ENCODE data around the gene COPZ2.

Gene COPZ2

DNA sequence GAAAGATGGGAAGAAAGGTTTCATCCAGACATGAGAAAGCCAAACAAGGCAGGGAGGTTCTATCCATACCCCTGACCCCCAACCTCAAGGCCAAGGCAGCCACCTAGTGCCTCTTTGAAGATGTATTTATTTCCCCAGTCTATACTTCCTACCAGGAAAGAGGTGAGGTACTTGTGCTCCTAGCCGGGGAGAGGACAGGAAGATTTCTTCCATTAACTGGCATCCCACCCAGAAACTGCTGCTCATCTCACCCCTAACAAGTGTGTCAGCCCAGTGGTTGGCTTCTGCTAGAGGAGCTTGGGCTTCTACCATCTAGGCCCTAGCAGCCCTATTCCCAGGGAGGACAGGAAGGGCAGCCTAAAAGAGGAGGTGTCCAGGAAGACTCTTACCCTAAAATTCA lies 8.9 kb downstream of the COPZ2 start:
- H3K27ac ChIP-seq (ENCODE audit: low read depth, low read length, severe bottlenecking), result no peak overlapping the region

DNA sequence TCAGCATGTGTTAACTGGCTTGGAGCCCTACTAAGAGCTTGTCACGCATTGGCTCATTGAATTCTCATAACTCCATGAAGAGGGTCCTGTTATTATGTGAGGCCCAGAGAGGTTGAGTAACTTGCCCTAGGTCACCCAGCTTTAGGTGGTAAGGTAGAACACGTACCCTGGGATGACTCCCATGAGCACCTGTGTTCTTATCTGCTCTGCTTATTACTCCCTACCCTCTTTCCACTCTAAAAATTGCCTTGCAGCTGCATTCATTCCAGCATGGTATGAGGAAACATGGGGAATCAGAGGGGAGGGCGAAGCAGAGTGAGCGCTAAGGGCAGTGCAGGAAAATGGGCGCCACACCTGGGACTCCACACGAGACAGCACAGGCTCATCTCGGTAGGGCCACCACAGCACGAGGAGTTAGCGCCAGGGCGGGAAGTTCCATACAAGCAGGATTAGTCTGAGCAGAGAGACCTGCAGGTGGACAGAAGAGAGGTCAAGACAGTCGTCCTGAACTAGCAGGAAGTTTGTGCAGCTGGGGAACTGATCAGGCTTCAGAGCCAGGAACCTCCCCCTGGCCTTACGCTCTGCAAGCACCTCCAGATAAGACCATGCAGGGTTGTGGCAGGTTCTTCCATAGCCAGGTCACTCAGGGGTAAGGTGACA lies 10.1 kb downstream of the COPZ2 start:
- Histone ChIP-seq H3K27ac (ENCODE audit: low read depth, low read length, severe bottlenecking) (no peak overlapping the region), H3K36me3 (ENCODE audit: control insufficient read depth, insufficient read depth, low read length) (no peaks in the 10 kb centered on the region), H3K4me1 (ENCODE audit: control insufficient read depth, insufficient read depth, low read length, poor library complexity, severe bottlenecking) (peaks cover 10% of the 10 kb centered on the region), H3K4me3 (ENCODE audit: extremely low read depth, insufficient read depth, low read length, poor library complexity, severe bottlenecking) (no peak overlapping the region), H3K9me3 (ENCODE audit: control insufficient read depth, low read length) (no peaks in the 10 kb centered on the region)
- WGBS, 2 experiments (ENCODE audit: insufficient coverage in 2 of 2), result 93 to 95% methylated on average over 10 to 11 of the region's 12 CpGs

More for the DNA sequence above, 8.9 kb downstream of the COPZ2 start:
- Histone ChIP-seq H3K4me1 (ENCODE audit: control insufficient read depth, insufficient read depth, low read length, poor library complexity, severe bottlenecking) (peaks cover 10% of the 10 kb centered on the region), H3K4me3 (ENCODE audit: extremely low read depth, insufficient read depth, low read length, poor library complexity, severe bottlenecking) (no peak overlapping the region), H3K9me3 (ENCODE audit: control insufficient read depth, low read length) (no peaks in the 10 kb centered on the region), H3K36me3 (ENCODE audit: control insufficient read depth, insufficient read depth, low read length) (no peaks in the 10 kb centered on the region)
- no CpG with 5 or more reads among the region's 1 CpG for WGBS, 2 experiments (ENCODE audit: insufficient coverage in 2 of 2)

DNA sequence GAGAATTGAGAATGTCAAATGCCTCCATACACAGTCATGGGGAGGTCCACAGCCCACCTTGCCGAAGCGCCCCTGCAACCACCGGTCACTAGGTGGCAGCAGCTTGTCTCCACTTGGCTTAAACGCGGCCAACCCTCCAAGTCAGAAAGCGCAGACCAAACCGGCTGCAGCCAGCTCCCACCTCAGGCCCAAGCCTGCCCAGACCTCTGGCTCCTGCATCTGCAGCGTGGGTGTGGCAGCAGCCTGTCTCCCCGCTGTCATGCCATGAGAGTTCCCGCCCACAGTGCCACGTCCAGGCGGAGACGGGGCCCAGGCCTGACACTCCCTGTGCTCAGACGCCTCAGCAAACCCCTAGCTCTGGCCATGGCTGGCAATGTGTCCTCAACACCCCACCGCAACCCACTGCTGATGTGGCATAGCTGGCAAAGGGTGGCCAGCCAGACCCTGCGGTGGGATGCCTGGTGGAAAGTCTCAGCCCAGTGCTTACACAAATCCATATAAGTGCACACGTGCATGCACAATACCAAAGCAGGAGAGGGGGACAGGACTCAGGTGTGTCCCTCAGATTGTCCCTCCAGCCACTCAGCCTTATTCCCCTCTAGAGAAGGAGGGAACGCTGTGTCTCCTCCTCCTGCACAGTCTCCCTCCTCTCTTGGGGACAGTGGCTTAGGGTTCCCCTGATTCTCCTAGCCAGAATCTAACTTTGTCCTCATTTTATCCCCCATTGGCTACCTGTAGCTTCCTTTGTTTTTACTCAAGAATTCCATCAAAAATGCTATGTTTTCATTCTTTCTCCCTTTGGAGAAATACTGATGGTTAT lies 10.9 kb downstream of the COPZ2 start:
- H3K27ac ChIP-seq (ENCODE audit: low read depth, low read length, severe bottlenecking), result no peak overlapping the region
- no peaks in the 10 kb centered on the region for H3K9me3 ChIP-seq (ENCODE audit: control insufficient read depth, low read length)
- H3K4me3 ChIP-seq (ENCODE audit: extremely low read depth, insufficient read depth, low read length, poor library complexity, severe bottlenecking), result no peak overlapping the region
- WGBS, 2 experiments (ENCODE audit: insufficient coverage in 2 of 2), result 13 to 16% methylated on average over 16 of the region's 18 CpGs
- no peaks in the 10 kb centered on the region for H3K36me3 ChIP-seq (ENCODE audit: control insufficient read depth, insufficient read depth, low read length)
- peaks cover 10% of the 10 kb centered on the region for H3K4me1 ChIP-seq (ENCODE audit: control insufficient read depth, insufficient read depth, low read length, poor library complexity, severe bottlenecking)

DNA sequence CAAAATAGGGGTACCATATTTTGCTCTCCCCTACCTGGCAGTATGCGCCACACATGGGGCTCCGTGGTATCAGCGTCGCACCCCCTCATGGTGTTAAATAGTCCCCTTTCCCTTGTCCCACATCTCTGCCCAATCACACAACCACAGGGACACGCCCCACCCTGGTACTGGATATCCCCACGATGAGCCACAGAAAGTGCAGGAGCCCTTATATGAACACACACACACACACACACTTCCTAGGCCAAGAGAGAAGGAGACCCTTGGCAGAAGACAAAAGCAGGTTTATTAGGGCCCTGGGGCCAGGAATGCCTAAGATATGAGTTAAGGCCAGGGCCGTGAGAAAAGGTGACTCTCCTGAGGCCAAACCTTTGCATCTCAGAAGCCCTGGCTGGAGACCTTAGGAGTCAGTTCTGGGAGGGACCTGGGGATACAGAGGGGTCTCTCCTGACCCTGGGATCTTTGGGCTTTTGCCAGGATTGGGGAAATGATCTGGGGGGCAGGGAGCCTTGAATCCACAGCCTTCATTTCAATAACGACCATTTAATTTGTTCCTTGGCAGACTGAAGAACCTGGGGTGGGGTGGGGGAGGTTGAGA lies 11.6 kb downstream of the COPZ2 start:
- Histone ChIP-seq H3K36me3 (ENCODE audit: control insufficient read depth, insufficient read depth, low read length) (no peaks in the 10 kb centered on the region), H3K9me3 (ENCODE audit: control insufficient read depth, low read length) (no peaks in the 10 kb centered on the region), H3K4me1 (ENCODE audit: control insufficient read depth, insufficient read depth, low read length, poor library complexity, severe bottlenecking) (peaks cover 10% of the 10 kb centered on the region), H3K4me3 (ENCODE audit: extremely low read depth, insufficient read depth, low read length, poor library complexity, severe bottlenecking) (peak overlapping the region; percentile 42), H3K27ac (ENCODE audit: low read depth, low read length, severe bottlenecking) (no peak overlapping the region)
- WGBS, 2 experiments (ENCODE audit: insufficient coverage in 2 of 2), result 59 to 71% methylated on average over 6 to 7 of the region's 8 CpGs

DNA sequence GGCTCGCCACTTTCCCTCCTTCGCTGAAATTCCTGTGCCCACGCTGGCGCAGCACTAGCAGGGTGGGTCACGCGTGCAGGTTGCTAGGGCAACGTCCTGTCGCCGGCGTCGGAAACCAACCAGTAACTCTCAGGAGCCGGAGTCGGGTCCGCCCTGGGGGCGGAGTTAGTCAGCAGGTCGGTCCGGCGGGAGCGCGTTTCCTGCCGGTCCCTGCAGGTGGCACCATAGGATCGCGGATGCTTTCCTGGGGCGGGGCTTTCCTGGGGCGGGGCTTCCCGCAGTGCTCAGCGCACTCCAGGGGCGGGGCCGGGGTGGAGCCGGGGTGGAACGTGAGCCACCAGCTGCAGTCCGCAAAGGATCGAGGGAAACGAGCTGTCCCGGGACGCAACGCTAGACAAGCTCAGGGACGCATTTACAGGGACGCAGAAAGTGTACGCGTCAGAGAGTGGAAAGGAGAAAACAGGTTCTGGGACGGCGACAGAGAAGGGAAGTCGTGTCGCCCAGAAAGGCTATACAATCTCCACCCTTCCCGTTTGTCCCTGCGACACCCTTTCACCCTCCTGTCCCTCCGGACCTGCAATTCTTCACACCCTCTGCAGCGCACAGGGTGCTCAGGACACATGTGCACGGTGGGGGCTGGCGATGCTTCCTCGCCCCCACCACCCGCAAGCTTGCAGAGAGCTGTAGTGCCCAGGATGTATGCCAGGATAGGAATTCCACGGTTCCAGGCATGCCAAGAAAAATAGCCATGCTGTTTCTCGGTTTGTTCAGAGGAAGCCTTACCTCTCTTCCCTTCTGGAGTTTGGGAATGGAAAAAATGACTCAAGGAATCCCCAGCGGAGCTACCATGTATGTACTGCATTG lies 12.3 kb downstream of the COPZ2 start:
- Histone ChIP-seq H3K4me1 (ENCODE audit: control insufficient read depth, insufficient read depth, low read length, poor library complexity, severe bottlenecking) (peaks cover 10% of the 10 kb centered on the region), H3K36me3 (ENCODE audit: control insufficient read depth, insufficient read depth, low read length) (no peaks in the 10 kb centered on the region), H3K9me3 (ENCODE audit: control insufficient read depth, low read length) (no peaks in the 10 kb centered on the region), H3K4me3 (ENCODE audit: extremely low read depth, insufficient read depth, low read length, poor library complexity, severe bottlenecking) (peak overlapping the region; percentile 42), H3K27ac (ENCODE audit: low read depth, low read length, severe bottlenecking) (peak overlapping the region; percentile 47)
- WGBS, 2 experiments (ENCODE audit: insufficient coverage in 2 of 2), result 2% methylated on average over 45 to 49 of the region's 56 CpGs

DNA sequence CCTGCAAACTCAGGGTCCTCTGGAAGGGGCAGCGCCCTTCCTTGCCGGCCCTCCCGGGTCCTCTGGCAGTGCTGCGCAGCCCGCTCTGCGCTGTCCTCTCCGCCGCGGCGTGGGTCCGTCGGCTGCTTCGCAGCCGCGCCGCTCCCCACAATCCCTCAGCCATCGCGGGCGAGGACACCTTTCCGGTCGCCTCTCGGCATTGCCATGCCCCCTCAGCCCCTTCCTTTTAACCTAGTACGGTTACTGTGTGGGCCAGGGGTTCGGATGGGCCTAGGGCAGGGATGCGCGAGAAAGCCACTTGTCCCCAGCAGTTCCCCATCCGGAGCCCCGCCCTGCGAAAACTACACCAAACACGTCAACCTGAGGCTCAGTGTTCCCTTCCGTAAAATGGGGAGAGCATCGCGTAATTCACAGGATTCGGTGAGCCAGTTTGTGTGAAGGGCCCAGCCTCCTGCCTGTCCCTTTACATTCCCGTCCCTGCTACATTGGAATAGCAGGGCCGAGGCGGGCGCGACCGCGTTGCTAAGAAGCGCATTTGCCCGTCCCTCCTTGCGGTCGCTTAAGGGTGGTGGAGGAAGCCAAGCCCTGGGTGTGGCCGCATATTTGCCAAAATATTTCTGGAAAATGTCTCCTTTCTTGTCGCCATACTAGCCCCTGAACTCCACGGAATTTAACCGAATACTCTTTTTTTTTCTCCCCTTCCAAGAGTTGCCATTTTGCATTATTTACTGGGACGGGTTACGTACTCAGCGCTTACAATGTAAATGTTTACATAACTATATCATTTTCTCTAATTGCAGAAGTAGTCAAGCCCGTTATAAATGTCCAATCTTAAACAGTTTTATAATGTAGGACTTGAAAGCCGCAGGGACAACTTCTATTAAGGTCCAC lies 13.2 kb downstream of the COPZ2 start:
- H3K4me3 ChIP-seq (ENCODE audit: extremely low read depth, insufficient read depth, low read length, poor library complexity, severe bottlenecking), result peak overlapping the region; percentile 42
- H3K9me3 ChIP-seq (ENCODE audit: control insufficient read depth, low read length), result no peaks in the 10 kb centered on the region
- H3K4me1 ChIP-seq (ENCODE audit: control insufficient read depth, insufficient read depth, low read length, poor library complexity, severe bottlenecking), result peaks cover 10% of the 10 kb centered on the region
- peak overlapping the region; percentile 47 for H3K27ac ChIP-seq (ENCODE audit: low read depth, low read length, severe bottlenecking)
- no peaks in the 10 kb centered on the region for H3K36me3 ChIP-seq (ENCODE audit: control insufficient read depth, insufficient read depth, low read length)
- 2 to 3% methylated on average over 32 to 41 of the region's 54 CpGs for WGBS, 2 experiments (ENCODE audit: insufficient coverage in 2 of 2)

DNA sequence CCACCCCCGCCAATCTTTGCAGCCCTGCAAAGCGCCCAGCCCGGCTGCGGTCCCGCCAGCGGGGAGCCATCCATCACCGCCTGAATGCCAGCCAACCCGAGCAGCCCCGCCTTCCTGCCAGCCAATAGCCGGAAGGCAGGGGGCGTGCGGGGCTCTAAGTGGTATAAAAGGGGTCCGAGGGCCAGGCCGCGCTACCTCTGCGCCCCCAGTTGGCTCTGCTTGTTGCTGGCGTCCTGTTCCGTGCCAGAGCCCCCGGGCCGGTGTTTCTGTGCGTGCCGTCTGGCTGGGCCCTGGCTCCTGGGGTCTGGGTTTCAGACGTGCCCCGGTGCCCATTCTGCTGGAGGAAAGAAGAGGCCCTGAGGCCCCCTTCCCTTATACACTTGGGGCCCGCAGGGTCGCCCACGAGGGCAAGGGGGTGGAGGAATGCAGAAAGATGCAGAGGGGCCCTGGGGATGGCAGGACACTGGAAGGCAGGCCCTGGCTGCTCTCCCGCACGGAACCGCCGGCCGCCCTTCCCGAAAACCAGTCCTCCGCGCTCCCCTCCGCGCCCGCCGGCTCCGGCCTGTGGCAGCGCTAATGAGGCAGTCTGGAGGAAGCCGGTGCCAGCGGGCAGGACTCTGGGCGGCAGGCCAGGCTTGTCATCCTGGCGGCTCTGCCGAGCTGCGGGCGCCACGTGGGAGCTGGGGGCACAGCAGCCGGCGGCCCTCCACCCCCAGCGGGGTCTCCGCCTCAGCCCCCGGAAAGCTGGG lies 14.0 kb downstream of the COPZ2 start:
- WGBS, 2 experiments (ENCODE audit: insufficient coverage in 2 of 2), result 1% methylated on average over 43 to 45 of the region's 54 CpGs
- Histone ChIP-seq H3K27ac (ENCODE audit: low read depth, low read length, severe bottlenecking) (peak overlapping the region; percentile 45), H3K9me3 (ENCODE audit: control insufficient read depth, low read length) (no peaks in the 10 kb centered on the region), H3K36me3 (ENCODE audit: control insufficient read depth, insufficient read depth, low read length) (no peaks in the 10 kb centered on the region), H3K4me3 (ENCODE audit: extremely low read depth, insufficient read depth, low read length, poor library complexity, severe bottlenecking) (peak overlapping the region; percentile 42), H3K4me1 (ENCODE audit: control insufficient read depth, insufficient read depth, low read length, poor library complexity, severe bottlenecking) (peaks cover 10% of the 10 kb centered on the region)

DNA sequence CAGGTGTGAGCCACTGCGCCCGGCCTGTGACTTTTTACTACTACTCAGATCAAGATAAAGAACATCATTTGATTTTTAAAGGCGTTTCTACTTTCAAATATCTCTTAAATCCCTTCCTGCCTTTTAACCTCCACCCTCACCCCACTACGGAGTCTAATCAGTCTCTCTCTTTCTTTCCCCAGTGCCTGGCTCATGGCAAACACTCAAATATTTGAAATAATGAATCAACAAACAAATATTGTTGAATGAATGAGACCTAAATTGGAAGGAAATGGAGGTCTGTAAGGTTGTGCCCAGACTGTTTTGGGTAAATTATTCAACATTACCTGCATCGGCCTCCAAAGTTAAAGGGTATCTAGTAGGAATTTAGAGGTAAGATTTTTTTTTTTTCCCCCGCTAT lies 14.7 kb downstream of the COPZ2 start:
- 92 to 94% methylated on average over 2 to 3 of the region's 6 CpGs for WGBS, 2 experiments (ENCODE audit: insufficient coverage in 2 of 2)
- Histone ChIP-seq H3K9me3 (ENCODE audit: control insufficient read depth, low read length) (no peaks in the 10 kb centered on the region), H3K4me3 (ENCODE audit: extremely low read depth, insufficient read depth, low read length, poor library complexity, severe bottlenecking) (no peak overlapping the region)

DNA sequence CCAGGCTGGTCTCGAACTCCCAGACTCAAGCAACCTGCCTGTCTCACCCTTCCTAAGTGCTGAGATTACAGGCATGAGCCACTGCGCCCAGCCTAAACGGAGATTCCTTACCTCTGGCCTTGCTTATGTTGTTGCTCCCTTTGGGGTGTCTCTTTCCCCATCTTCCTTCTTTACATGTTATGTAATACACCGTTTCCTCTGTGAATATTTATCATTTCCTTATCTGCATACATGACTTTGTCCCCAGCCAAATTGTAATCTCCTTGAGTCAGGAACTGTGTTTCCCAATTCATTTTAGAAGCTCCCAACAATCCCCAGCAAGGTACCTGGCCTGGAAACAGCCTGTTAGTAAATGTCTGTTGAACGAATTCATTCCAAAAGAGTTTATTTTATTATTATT lies 15.7 kb downstream of the COPZ2 start:
- no peaks in the 10 kb centered on the region for H3K9me3 ChIP-seq (ENCODE audit: control insufficient read depth, low read length)
- H3K4me3 ChIP-seq (ENCODE audit: extremely low read depth, insufficient read depth, low read length, poor library complexity, severe bottlenecking), result no peak overlapping the region
- WGBS, 2 experiments (ENCODE audit: insufficient coverage in 2 of 2), result 93% methylated on average over 4 of the region's 5 CpGs
- H3K27ac ChIP-seq (ENCODE audit: low read depth, low read length, severe bottlenecking), result no peak overlapping the region
- H3K36me3 ChIP-seq (ENCODE audit: control insufficient read depth, insufficient read depth, low read length), result no peaks in the 10 kb centered on the region
- peaks cover 18% of the 10 kb centered on the region for H3K4me1 ChIP-seq (ENCODE audit: control insufficient read depth, insufficient read depth, low read length, poor library complexity, severe bottlenecking)

More for the DNA sequence above, 14.7 kb downstream of the COPZ2 start:
- Histone ChIP-seq H3K4me1 (ENCODE audit: control insufficient read depth, insufficient read depth, low read length, poor library complexity, severe bottlenecking) (peaks cover 10% of the 10 kb centered on the region), H3K27ac (ENCODE audit: low read depth, low read length, severe bottlenecking) (no peak overlapping the region), H3K36me3 (ENCODE audit: control insufficient read depth, insufficient read depth, low read length) (no peaks in the 10 kb centered on the region)

All from mesodermal cell (in vitro differentiated cells).